H9 (cell line): ENCODE data around the gene WASHC2A. TPM values are rescaled to one million over a fixed set of nuclear protein-coding genes. Genes with fewer than 3 reads are reported as not detected.
"Not testable (repeated sequence)": the region's sequence is repeated elsewhere in the genome, so short reads cannot be mapped to it uniquely, and the experiment has no call there.

ENCODE experiments used
- DNase-seq: peaks from one replicate; pipeline ENCODE4 v3.0.0-alpha.2; 2017
- H2AFZ ChIP-seq: one replicate; pipeline ENCODE4 v1.6.1; 2013; ENCODE audit warnings: mild to moderate bottlenecking, low read length, control low read depth, moderate library complexity
- H2AK5ac ChIP-seq: 2 replicates; pipeline ENCODE4 v1.6.1; 2013; ENCODE audit warnings: low read length, control low read depth, mixed read lengths; ENCODE audit not compliant: insufficient read length
- H2BK120ac ChIP-seq: one replicate; pipeline ENCODE4 v1.6.1; 2013; ENCODE audit warnings: low read depth, mild to moderate bottlenecking, low read length, control low read depth, inconsistent platforms; ENCODE audit not compliant: poor library complexity, severe bottlenecking
- H2BK12ac ChIP-seq: 2 replicates; pipeline ENCODE4 v1.6.1; 2013; ENCODE audit warnings: low read length, control low read depth, mixed read lengths, low read depth; ENCODE audit not compliant: insufficient read length
- H2BK15ac ChIP-seq: 2 replicates; pipeline ENCODE4 v1.6.1; 2013; ENCODE audit warnings: low read depth, low read length, control low read depth
- H2BK20ac ChIP-seq: one replicate; pipeline ENCODE4 v1.6.1; 2013; ENCODE audit warnings: low read depth, mild to moderate bottlenecking, low read length, control low read depth, inconsistent platforms; ENCODE audit not compliant: poor library complexity, severe bottlenecking
- H2BK5ac ChIP-seq: 2 replicates; pipeline ENCODE4 v1.6.1; 2013; ENCODE audit warnings: low read length, control low read depth, mixed read lengths; ENCODE audit not compliant: insufficient read length
- H3K14ac ChIP-seq: 2 replicates; pipeline ENCODE4 v1.6.1; 2013; ENCODE audit warnings: low read length, control low read depth; ENCODE audit not compliant: insufficient read depth
- H3K18ac ChIP-seq: 2 replicates; pipeline ENCODE4 v1.6.1; 2013; ENCODE audit warnings: low read depth, mild to moderate bottlenecking, mixed read lengths, low read length, control low read depth; ENCODE audit not compliant: insufficient read length
- H3K23ac ChIP-seq: 2 replicates; pipeline ENCODE4 v1.6.1; 2013; ENCODE audit warnings: low read length, control low read depth, mixed read lengths, low read depth; ENCODE audit not compliant: insufficient read length
- H3K23me2 ChIP-seq: 2 replicates; pipeline ENCODE4 v1.6.1; 2013; ENCODE audit warnings: low read depth, mild to moderate bottlenecking, mixed read lengths, low read length, control low read depth; ENCODE audit not compliant: insufficient read length, poor library complexity, severe bottlenecking
- H3K27ac ChIP-seq: 2 replicates; pipeline ENCODE4 v1.5.1; 2013; ENCODE audit warnings: low read length, control low read depth, mixed read lengths, low read depth; ENCODE audit not compliant: insufficient read length
- H3K27me3 ChIP-seq: 2 replicates; pipeline ENCODE4 v1.6.1; 2013; ENCODE audit warnings: low read length, control low read depth, inconsistent platforms; ENCODE audit not compliant: insufficient read depth
- H3K4ac ChIP-seq: 2 replicates; pipeline ENCODE4 v1.6.1; 2013; ENCODE audit warnings: low read depth, mild to moderate bottlenecking, control low read depth, inconsistent platforms, low read length, moderate library complexity
- H3K4me1 ChIP-seq: 2 replicates; pipeline ENCODE4 v1.6.1; 2013; ENCODE audit warnings: low read length, control low read depth, inconsistent platforms; ENCODE audit not compliant: insufficient read depth
- H3K4me2 ChIP-seq: 2 replicates; pipeline ENCODE4 v1.6.1; 2013; ENCODE audit warnings: low read length, control low read depth, mixed read lengths; ENCODE audit not compliant: insufficient read length, insufficient read depth
- H3K56ac ChIP-seq: 2 replicates; pipeline ENCODE4 v1.6.1; 2013; ENCODE audit warnings: low read depth, mild to moderate bottlenecking, mixed read lengths, low read length, control low read depth; ENCODE audit not compliant: insufficient read length
- H3K79me1 ChIP-seq: 2 replicates; pipeline ENCODE4 v1.6.1; 2013; ENCODE audit warnings: low read depth, mild to moderate bottlenecking, moderate library complexity, low read length, control low read depth, inconsistent platforms; ENCODE audit not compliant: insufficient read depth, poor library complexity, severe bottlenecking
- H3K79me2 ChIP-seq: 2 replicates; pipeline ENCODE4 v1.6.1; 2013; ENCODE audit warnings: low read length, control low read depth, inconsistent platforms; ENCODE audit not compliant: insufficient read depth
- H3K9ac ChIP-seq: 2 replicates; pipeline ENCODE4 v1.6.1; 2013; ENCODE audit warnings: low read length, control low read depth, mixed read lengths; ENCODE audit not compliant: insufficient read length; ENCODE audit errors: extremely low read depth
- H3K9me3 ChIP-seq: one replicate; pipeline ENCODE4 v1.6.1; 2013; ENCODE audit warnings: low read depth, low read length, inconsistent platforms; ENCODE audit not compliant: control insufficient read depth
- H3T11ph ChIP-seq: one replicate; pipeline ENCODE4 v1.6.1; 2013; ENCODE audit warnings: mild to moderate bottlenecking, low read length, control low read depth, inconsistent platforms
- H4K20me1 ChIP-seq: one replicate; pipeline ENCODE4 v1.6.1; 2013; ENCODE audit not compliant: control insufficient read depth, insufficient read length, insufficient read depth
- H4K5ac ChIP-seq: 2 replicates; pipeline ENCODE4 v1.6.1; 2013; ENCODE audit warnings: low read depth, mild to moderate bottlenecking, mixed read lengths, low read length, control low read depth; ENCODE audit not compliant: insufficient read length
- H4K8ac ChIP-seq: replicated peaks from 2 replicates; pipeline ENCODE4 v1.6.1; 2013; ENCODE audit warnings: low read length, control low read depth, mixed read lengths, low read depth; ENCODE audit not compliant: insufficient read length
- H4K91ac ChIP-seq: 2 replicates; pipeline ENCODE4 v1.6.1; 2013; ENCODE audit warnings: low read depth, mild to moderate bottlenecking, moderate library complexity, mixed read lengths, low read length, control low read depth; ENCODE audit not compliant: insufficient read length
- H3K27ac Mint-ChIP-seq, 3 experiments: 2 replicates in 2 of 3; 3 replicates in 1 of 3; pipeline ENCODE4 v1.8.0; 2020 to 2021; ENCODE audit warnings: mixed read lengths in 3 of 3, mild to moderate bottlenecking in 1 of 3, moderate library complexity in 1 of 3
- H3K27me3 Mint-ChIP-seq: 2 replicates; pipeline ENCODE4 v1.8.0; 2021; ENCODE audit warnings: low read depth, mild to moderate bottlenecking, moderate library complexity, mixed read lengths
- H3K36me3 Mint-ChIP-seq, 3 experiments: 2 replicates in 2 of 3; 3 replicates in 1 of 3; pipeline ENCODE4 v1.8.0; 2020 to 2021; ENCODE audit warnings: low read depth in 3 of 3, mixed read lengths in 3 of 3; ENCODE audit not compliant: insufficient read depth in 1 of 3
- H3K4me1 Mint-ChIP-seq, 2 experiments: 2 replicates each; pipeline ENCODE4 v1.8.0; 2020; ENCODE audit warnings: mixed read lengths in 2 of 2
- H3K4me3 Mint-ChIP-seq, 2 experiments: 2 replicates in 1 of 2; 3 replicates in 1 of 2; pipeline ENCODE4 v1.8.0; 2020 to 2021; ENCODE audit warnings: mild to moderate bottlenecking in 2 of 2, mixed read lengths in 2 of 2, moderate library complexity in 1 of 2
- H3K9me3 Mint-ChIP-seq, 2 experiments: 2 replicates in 1 of 2; 3 replicates in 1 of 2; pipeline ENCODE4 v1.8.0; 2020; ENCODE audit warnings: mild to moderate bottlenecking in 2 of 2, mixed read lengths in 2 of 2, moderate library complexity in 1 of 2
- WGBS: extraction: QIAGEN DNeasy Blood & Tissue Kit; methylation state at CpG from one replicate; pipeline ENCODE4 v1.1.7; 2013; ENCODE audit warnings: missing lambda C conversion rate, low lambda C conversion rate, mixed read lengths; ENCODE audit not compliant: insufficient read length; ENCODE audit errors: extremely low coverage; 5-methylcytosine and 5-hydroxymethylcytosine counted together
- total RNA-seq: library from RNA; stranded (reverse); gene quantifications from 2 replicates; pipeline ENCODE4 v1.2.1, GENCODE V29; 2021

The WASHC2A gene
- total RNA-seq, 1 experiment from 2014 or later: 32.1 TPM

GRCh38 chr10:50047594-50047993, 20.2 kb upstream of the WASHC2A start:
- not testable (repeated sequence) for H2BK12ac ChIP-seq, H2AFZ ChIP-seq, H4K20me1 ChIP-seq, H4K5ac ChIP-seq, DNase-seq, H2BK15ac ChIP-seq, H2BK120ac ChIP-seq, H3K9me3 Mint-ChIP-seq, H3K4me2 ChIP-seq, H3K27me3 Mint-ChIP-seq, H3K27ac Mint-ChIP-seq, H3K79me2 ChIP-seq, H3K4ac ChIP-seq, H4K91ac ChIP-seq, H3K79me1 ChIP-seq, H3K27me3 ChIP-seq, H3K14ac ChIP-seq, H3K27ac ChIP-seq, H3K4me1 ChIP-seq, H3K9me3 ChIP-seq, H3K23me2 ChIP-seq, H3T11ph ChIP-seq, H3K23ac ChIP-seq, H3K9ac ChIP-seq, H3K4me1 Mint-ChIP-seq, H2BK5ac ChIP-seq, H3K4me3 Mint-ChIP-seq, H4K8ac ChIP-seq, H3K36me3 Mint-ChIP-seq, H3K56ac ChIP-seq, H3K18ac ChIP-seq, H2AK5ac ChIP-seq, H2BK20ac ChIP-seq
- WGBS: no CpG with 5 or more reads among the region's 5 CpGs

GRCh38 chr10:50051995-50052660, 15.6 kb upstream of the WASHC2A start:
- not testable (repeated sequence) for H4K5ac ChIP-seq, H3K4me1 ChIP-seq, H3K23me2 ChIP-seq, H3K36me3 Mint-ChIP-seq, H3K27me3 Mint-ChIP-seq, H3K4ac ChIP-seq, H3K9me3 ChIP-seq, H2BK20ac ChIP-seq, H2AFZ ChIP-seq, H3K14ac ChIP-seq, H3K79me2 ChIP-seq, H3K4me3 Mint-ChIP-seq, H3K27me3 ChIP-seq, H3K56ac ChIP-seq, H2BK5ac ChIP-seq, H3T11ph ChIP-seq, H3K79me1 ChIP-seq, H4K91ac ChIP-seq, H3K9ac ChIP-seq, H2AK5ac ChIP-seq, H3K4me1 Mint-ChIP-seq, H2BK120ac ChIP-seq, H4K8ac ChIP-seq, DNase-seq, H3K18ac ChIP-seq, H3K27ac Mint-ChIP-seq, H2BK15ac ChIP-seq, H2BK12ac ChIP-seq, H3K27ac ChIP-seq, H4K20me1 ChIP-seq, H3K9me3 Mint-ChIP-seq, H3K4me2 ChIP-seq, H3K23ac ChIP-seq
- WGBS: no CpG with 5 or more reads among the region's 3 CpGs
